Mucosa of stomach (tissue), 1 donor: ENCODE data around the gene RAB11FIP3.
A peak's percentile ranks its signal among the peaks of the same experiment; 100 is the strongest.
"Not testable (repeated sequence)": the region's sequence is repeated elsewhere in the genome, so short reads cannot be mapped to it uniquely, and the experiment has no call there.

Experiments
- H3K27me3 ChIP-seq: one replicate; pipeline ENCODE4 v1.7.0; 2013; ENCODE audit warnings: mild to moderate bottlenecking, low read length; ENCODE audit not compliant: control insufficient read depth, insufficient read depth
- H3K36me3 ChIP-seq: one replicate; pipeline ENCODE4 v1.7.0; 2013; ENCODE audit warnings: low read length; ENCODE audit not compliant: control insufficient read depth, insufficient read depth
- H3K4me1 ChIP-seq: one replicate; pipeline ENCODE4 v1.7.0; 2013; ENCODE audit warnings: mild to moderate bottlenecking, low read length; ENCODE audit not compliant: control insufficient read depth, insufficient read depth
- H3K4me3 ChIP-seq: one replicate; pipeline ENCODE4 v1.7.0; 2013; ENCODE audit warnings: low read length
- H3K9ac ChIP-seq: one replicate; pipeline ENCODE4 v1.7.0; 2013; ENCODE audit warnings: mild to moderate bottlenecking, low read length, moderate library complexity
- H3K9me3 ChIP-seq: one replicate; pipeline ENCODE4 v1.7.0; 2013; ENCODE audit warnings: mild to moderate bottlenecking, low read length, moderate library complexity; ENCODE audit not compliant: control insufficient read depth
- donor health status: Pancreatic carcinoma.

Gene RAB11FIP3

DNA sequence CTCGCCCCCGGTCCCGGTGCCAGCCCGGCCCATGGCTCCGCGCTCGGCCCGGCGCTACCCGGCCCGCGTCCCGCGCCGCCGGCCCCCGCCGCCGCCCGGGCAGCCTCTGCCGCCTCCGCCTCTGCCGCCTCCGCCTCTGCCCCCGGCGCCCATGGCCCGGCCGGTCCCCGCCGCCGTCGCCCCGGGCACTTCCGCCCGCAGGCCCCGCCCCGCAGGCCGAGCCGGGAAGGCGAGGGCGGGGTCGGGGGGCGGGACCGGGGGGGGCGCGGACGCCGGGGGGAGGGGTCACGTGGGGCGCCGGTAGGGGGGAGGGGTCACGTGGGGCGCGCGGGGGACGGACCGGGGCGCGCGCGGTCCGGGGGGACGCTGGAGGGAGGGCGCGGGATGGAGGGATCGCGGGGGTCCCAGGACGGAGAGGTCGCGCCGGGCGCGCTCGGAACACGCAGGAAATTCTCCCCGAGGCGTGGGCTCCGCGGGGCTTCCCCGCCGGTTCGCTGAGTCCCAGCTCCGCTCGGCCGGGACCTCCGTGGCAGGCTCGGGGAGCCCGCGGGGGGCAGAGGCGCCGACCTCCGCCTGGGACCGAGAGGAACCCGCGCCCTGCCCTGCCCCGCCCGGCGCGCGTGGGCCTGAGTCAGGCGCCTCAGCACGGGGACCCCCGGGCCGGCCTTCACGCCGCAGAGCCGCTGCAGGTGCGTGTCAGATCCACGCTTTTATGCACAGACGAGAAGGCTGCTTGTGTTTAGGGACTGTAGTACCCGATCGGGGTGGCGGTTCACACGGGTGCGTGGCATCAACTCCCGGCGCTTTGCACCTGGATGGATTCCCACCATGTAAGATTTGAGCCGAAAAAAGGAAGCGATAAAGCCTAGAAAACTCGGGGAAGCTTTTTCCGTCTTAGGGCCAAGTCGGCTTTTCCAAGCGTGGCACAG is 43.4 kb upstream of the RAB11FIP3 start, which contains the start of gene PGAP6:
TSS of gene PGAP6 (minus strand) at position 190 of the 929 bp plus-strand sequence. CDS start at position 33, 157 bp downstream.
- Histone ChIP-seq H3K4me1 (peaks cover 29% of the 10 kb centered on the region), H3K9me3 (no peaks in the 10 kb centered on the region), H3K4me3 (peak within 1 kb of the TSS; percentile 50)

DNA sequence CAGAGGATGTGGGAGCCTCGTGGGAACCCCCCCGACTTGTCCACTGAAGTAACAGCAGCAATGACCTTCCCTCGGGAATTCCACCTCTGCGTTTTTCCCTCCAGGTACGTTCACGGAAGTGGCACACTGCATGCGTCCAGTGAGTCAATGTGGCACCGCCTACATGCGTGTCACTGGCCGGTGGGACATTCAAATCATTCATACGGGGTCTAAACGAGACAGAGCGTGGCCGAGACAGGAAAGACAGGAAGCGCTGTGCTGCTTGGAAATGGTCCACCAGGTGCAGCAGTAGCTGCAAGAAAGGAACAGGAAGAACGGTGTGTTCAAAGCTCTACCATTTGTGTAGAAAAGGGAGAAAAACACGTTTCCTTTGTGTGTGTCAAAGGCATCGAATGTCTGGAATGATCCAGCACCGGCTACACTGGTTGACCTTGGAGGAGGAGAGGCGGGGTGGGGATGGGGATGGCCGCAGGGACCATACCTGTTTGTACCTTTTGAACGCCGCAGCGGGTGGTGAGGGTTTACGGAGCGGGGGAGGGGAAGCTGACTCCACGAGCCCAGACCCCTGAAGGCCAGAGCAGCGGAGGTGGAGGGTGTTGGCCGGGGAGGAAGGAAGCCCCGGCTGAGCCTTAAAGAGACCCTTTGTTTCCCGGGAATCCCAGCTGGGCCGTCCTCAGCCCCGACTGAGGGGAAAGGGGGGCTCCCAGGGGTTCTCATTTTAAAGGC is 42.0 kb upstream of the RAB11FIP3 start:
- no peak overlapping the region for H3K4me3 ChIP-seq
- H3K27me3 ChIP-seq: no peaks in the 10 kb centered on the region
- peak overlapping the region; percentile 68 for H3K9ac ChIP-seq
- H3K36me3 ChIP-seq: no peaks in the 10 kb centered on the region
- H3K4me1 ChIP-seq: peaks cover 37% of the 10 kb centered on the region
- no peaks in the 10 kb centered on the region for H3K9me3 ChIP-seq

More for the DNA sequence above, 43.4 kb upstream of the RAB11FIP3 start, which contains the start of gene PGAP6:
- Histone ChIP-seq H3K9ac (peak within 1 kb of the TSS; percentile 80), H3K36me3 (peaks cover 2% of the 10 kb centered on the region), H3K27me3 (no peaks in the 10 kb centered on the region)

DNA sequence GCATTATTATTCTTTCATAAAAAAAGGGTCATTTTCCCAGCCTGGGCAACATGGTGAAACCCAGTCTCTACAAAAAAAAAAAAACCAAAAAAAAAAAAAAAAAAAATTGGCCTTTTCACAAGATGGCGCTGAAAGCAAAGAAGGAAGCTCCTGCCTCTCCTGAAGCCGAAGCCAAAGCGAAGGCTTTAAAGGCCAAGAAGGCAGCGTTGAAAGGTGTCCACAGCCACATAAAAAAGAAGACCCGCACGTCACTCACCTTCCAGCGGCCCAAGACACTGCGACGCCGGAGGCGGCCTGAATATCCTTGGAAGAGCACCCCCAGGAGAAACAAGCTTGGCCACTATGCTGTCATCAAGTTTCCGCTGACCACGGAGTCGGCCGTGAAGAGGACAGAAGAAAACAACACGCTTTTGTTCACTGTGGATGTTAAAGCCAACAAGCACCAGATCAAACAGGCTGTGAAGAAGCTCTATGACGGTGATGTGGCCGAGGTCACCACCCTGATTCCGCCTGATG is 38.8 kb upstream of the RAB11FIP3 start:
- H3K4me1 ChIP-seq: peaks cover 15% of the 10 kb centered on the region
- H3K36me3 ChIP-seq: no peaks in the 10 kb centered on the region
- H3K4me3 ChIP-seq: no peak overlapping the region
- H3K27me3 ChIP-seq: no peaks in the 10 kb centered on the region
- H3K9me3 ChIP-seq: no peaks in the 10 kb centered on the region
- H3K9ac ChIP-seq: no peak overlapping the region

DNA sequence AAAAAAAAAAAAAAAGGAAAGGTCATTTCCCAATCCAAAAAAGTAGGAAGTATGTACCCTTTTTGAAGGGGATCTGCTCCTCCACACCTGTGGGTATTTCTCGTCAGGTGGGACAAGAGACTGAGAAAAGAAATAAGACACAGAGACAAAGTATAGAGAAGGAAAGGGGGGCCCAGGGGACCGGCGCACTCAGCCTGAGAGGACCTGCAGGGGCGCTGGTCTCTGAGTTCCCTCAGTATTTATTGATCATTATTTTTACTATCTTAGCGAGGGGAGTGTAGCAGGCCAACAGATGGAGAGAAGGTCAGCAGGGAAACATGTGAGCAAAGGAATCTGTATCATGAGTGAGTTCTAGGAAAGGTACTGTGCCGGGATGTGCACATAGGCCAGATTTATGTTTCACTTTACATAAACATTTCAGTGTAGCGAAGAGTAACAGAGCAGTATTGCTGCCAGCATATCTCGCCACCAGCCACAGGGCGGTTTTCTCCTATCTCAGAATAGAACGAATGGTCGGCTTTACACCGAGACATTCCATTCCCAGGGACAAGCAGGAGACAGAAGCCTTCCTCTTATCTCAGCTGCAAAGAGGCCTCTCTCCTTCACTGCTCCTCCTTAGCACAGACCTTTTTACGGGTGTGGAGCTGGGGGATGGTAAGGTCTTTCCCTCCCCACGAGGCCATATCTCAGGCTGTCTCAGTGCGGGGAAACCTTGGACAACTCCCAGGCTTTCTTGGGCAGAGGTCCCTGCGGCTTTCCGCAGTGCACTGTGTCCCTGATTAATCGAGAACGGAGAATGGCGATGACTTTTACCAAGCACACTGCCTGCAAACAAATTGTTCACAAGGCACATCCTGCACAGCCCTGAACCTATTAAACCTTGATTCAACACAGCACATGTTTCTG is 37.4 kb upstream of the RAB11FIP3 start:
- Histone ChIP-seq H3K9ac (peak overlapping the region; percentile 51), H3K4me1 (peaks cover 15% of the 10 kb centered on the region)
- H3K36me3 ChIP-seq, H3K9me3 ChIP-seq, H3K4me3 ChIP-seq, H3K27me3 ChIP-seq: not testable (repeated sequence)

DNA sequence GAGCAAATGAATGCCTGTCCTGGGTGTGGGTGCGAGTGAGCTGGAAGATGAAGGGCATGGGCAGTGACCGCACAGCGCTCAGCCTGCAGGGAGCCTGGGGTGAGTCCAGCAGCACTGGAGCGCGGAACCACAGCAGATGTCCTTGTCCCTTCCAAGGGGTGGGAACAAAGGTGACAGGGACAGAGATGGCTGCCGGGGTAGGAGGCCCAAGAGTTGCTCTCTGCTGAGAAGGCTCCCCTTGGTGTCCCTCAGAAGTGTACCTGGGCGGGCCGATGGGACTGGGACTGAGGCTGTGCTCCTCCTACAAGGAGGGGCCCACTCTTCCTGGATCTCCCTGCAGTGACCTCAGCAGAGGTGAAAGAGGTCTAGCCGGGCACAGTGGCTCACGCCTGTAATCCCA is 36.1 kb upstream of the RAB11FIP3 start:
- H3K9ac ChIP-seq: no peak overlapping the region
- H3K4me3 ChIP-seq: no peak overlapping the region

DNA sequence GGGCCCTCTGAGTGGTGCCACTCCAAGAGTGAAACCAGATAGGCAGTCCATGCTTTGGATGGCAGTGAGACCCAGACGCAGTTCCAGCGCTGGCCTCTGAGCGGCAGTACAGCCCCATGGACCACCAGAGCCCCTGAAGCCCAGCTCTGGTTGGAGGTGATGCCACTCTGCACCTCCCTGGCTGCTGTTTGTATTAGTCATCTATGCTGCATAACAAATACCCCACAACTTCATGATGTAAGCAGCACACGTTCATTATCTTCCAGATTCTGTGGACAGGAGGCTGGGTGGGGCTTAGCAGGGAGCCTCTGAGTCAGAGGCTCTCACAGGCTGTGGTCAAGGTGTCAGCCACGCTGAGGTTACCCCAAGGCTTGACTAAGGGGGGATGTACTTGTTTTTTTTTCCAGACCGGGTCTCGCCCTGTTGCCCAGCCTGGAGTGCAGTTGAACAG is 33.5 kb upstream of the RAB11FIP3 start:
- H3K9ac ChIP-seq: no peak overlapping the region
- H3K4me1 ChIP-seq: peaks cover 8% of the 10 kb centered on the region
- H3K4me3 ChIP-seq: no peak overlapping the region
- H3K9me3 ChIP-seq: no peaks in the 10 kb centered on the region
- no peaks in the 10 kb centered on the region for H3K36me3 ChIP-seq
- no peaks in the 10 kb centered on the region for H3K27me3 ChIP-seq

More for the DNA sequence above, 36.1 kb upstream of the RAB11FIP3 start:
- H3K36me3 ChIP-seq: no peaks in the 10 kb centered on the region
- no peaks in the 10 kb centered on the region for H3K27me3 ChIP-seq
- peaks cover 8% of the 10 kb centered on the region for H3K4me1 ChIP-seq
- no peaks in the 10 kb centered on the region for H3K9me3 ChIP-seq

DNA sequence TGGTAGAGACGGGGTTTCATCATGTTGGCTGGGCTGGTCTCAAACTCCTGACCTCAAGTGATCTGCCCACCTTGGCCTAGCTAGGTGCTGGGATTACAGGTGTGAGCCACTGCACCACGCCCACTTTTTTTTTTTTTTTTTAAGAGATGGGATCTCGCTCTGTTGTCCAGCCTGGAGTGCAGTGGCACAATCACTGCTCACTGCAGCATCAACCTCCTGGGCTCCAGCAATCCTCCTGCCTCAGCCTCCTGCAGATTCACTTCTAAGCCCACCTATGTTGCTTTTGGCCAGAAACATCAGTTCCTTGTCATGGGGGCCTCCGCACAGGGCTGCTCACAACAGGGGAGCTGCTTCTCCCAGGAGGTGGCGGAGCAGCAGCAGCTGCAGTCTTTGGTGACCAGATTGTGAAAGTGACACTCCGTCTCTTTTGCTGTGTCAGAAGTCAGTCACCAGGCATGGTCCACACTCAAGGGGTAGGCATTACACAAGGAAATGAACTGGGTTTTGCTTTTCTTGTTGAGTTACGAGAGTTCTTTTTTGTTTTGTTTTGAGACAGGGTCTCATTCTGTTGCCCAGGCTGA is 32.9 kb upstream of the RAB11FIP3 start:
- H3K27me3 ChIP-seq: no peaks in the 10 kb centered on the region
- H3K4me1 ChIP-seq: peaks cover 8% of the 10 kb centered on the region
- no peak overlapping the region for H3K4me3 ChIP-seq
- no peak overlapping the region for H3K9ac ChIP-seq
- no peaks in the 10 kb centered on the region for H3K36me3 ChIP-seq
- H3K9me3 ChIP-seq: no peaks in the 10 kb centered on the region

DNA sequence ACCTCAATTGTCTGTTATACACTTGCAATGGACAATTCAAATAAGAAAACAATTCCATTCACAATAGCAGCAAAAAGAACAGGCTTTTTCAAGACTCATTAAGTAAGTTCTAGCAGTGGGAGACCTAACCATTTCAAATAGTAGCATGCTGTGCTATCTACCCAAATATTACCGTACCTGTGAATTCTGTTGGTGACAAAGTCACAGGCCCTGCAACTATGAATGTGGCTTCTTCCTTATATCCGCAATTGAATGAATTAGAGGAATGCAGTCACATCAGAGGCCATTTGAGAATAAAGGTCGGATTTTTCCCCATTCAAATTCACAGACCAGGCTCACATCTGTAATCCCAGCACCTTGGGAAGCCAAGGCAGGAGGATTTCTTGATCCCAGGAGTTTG is 29.2 kb upstream of the RAB11FIP3 start:
- Histone ChIP-seq H3K36me3 (no peaks in the 10 kb centered on the region), H3K9me3 (no peaks in the 10 kb centered on the region), H3K4me1 (peaks cover 9% of the 10 kb centered on the region), H3K9ac (no peak overlapping the region), H3K27me3 (no peaks in the 10 kb centered on the region), H3K4me3 (no peak overlapping the region)

DNA sequence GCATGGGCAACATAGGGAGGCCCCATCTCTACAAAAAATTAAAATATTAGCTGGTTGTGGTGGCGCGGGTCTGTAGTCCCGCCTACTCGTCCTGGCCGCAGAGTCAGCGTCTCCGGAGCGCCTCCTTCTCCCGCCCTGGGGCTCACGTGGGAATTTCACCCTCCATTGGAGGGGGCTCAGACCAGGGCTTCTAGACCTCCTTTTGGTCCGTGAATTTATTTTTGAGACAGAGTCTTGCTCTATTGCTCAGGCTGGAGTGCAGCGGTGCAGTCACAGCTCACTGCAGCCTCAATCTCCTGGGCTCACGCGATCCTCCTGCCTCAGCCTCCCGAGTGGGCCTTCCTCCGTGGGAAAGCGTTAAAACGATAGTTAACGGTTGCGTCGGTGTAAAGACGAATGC is 28.8 kb upstream of the RAB11FIP3 start:
- H3K9ac ChIP-seq: no peak overlapping the region
- no peak overlapping the region for H3K4me3 ChIP-seq
- peaks cover 9% of the 10 kb centered on the region for H3K4me1 ChIP-seq
- H3K27me3 ChIP-seq: no peaks in the 10 kb centered on the region
- no peaks in the 10 kb centered on the region for H3K9me3 ChIP-seq
- H3K36me3 ChIP-seq: no peaks in the 10 kb centered on the region

DNA sequence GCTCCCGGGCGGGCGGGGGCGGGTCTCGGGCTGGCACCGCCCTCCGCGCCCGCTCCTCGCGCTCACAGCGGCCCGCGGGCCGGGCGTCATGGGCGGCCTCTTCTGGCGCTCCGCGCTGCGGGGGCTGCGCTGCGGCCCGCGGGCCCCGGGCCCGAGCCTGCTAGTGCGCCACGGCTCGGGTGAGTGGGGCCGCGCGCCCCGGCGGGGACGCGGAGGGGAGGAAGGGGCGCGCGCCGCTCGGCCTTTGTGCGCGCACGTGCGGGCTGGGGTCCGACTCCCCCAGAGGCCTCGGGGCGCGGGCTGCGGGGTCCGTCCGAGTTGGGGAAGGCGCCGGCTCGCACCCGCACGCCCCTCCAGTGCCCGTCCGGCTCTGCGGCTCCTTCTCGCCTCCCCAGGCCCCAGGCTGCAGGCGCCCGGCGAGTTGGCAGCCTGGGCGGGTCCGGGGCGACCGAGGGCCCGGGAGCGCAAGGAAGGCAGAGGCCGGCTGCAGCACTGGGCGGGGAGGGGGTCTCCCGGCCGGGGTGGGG is 28.3 kb upstream of the RAB11FIP3 start, which contains the start of gene NME4:
TSS of gene NME4 (plus strand) at position 65 of the 527 bp plus-strand sequence. CDS start at position 89, 24 bp downstream.
- no peaks in the 10 kb centered on the region for H3K27me3 ChIP-seq
- H3K4me1 ChIP-seq: peaks cover 10% of the 10 kb centered on the region

More for the DNA sequence above, 28.3 kb upstream of the RAB11FIP3 start, which contains the start of gene NME4:
- Histone ChIP-seq H3K4me3 (no peak within 1 kb of the TSS), H3K9ac (peak within 1 kb of the TSS; percentile 28), H3K9me3 (no peaks in the 10 kb centered on the region), H3K36me3 (no peaks in the 10 kb centered on the region)
